ENCODE results near the gene KCNC1.

Gene KCNC1

GRCh38 chr11:17734418-17734911, at the start of gene KCNC1:
Gene KCNC1 (plus strand): TSS chr11:17734781. CDS start chr11:17736003, 1,222 bp downstream.
- DNase-seq (ENCODE audit: low read depth): no peak
- peak within 1 kb of the TSS; percentile 5 for H3K4me3 ChIP-seq (ENCODE audit: control insufficient read depth, low read depth, low read length)

GRCh38 chr11:17686231-17686980, 48.2 kb upstream of the KCNC1 start:
- H3K4me3 ChIP-seq (ENCODE audit: control insufficient read depth, low read depth, low read length): no peak overlapping the region
- no peak for DNase-seq (ENCODE audit: low read depth)
- no peak for TF ChIP-seq CTCF (IDR thresholded peaks at IDR 0.05; ENCODE audit: control insufficient read depth, insufficient read depth, low read depth, low read length, missing control alignments)

More at GRCh38 chr11:17734418-17734911, at the start of gene KCNC1:
- no peak for TF ChIP-seq CTCF (IDR thresholded peaks at IDR 0.05; ENCODE audit: control insufficient read depth, insufficient read depth, low read depth, low read length, missing control alignments)

- H3K4me3 ChIP-seq (ENCODE audit: control insufficient read depth, low read depth, low read length): no peak overlapping the region
- DNase-seq (ENCODE audit: low read depth): no peak
- no peak for TF ChIP-seq CTCF (IDR thresholded peaks at IDR 0.05; ENCODE audit: control insufficient read depth, insufficient read depth, low read depth, low read length, missing control alignments)
Observed at GRCh38 chr11:17687946-17688670, 46.5 kb upstream of the KCNC1 start.

- TF ChIP-seq CTCF (IDR thresholded peaks at IDR 0.05; ENCODE audit: control insufficient read depth, insufficient read depth, low read depth, low read length, missing control alignments): no peak
- no peak overlapping the region for H3K4me3 ChIP-seq (ENCODE audit: control insufficient read depth, low read depth, low read length)
- no peak for DNase-seq (ENCODE audit: low read depth)
Observed at GRCh38 chr11:17691550-17691949, 43.0 kb upstream of the KCNC1 start.

GRCh38 chr11:17691976-17692375, 42.6 kb upstream of the KCNC1 start:
- no peak for DNase-seq (ENCODE audit: low read depth)
- H3K4me3 ChIP-seq (ENCODE audit: control insufficient read depth, low read depth, low read length): no peak overlapping the region
- TF ChIP-seq CTCF (IDR thresholded peaks at IDR 0.05; ENCODE audit: control insufficient read depth, insufficient read depth, low read depth, low read length, missing control alignments): no peak

- no peak for DNase-seq (ENCODE audit: low read depth)
Observed at GRCh38 chr11:17692931-17693330, 41.6 kb upstream of the KCNC1 start.

More at GRCh38 chr11:17692931-17693330, 41.6 kb upstream of the KCNC1 start:
- no peak for TF ChIP-seq CTCF (IDR thresholded peaks at IDR 0.05; ENCODE audit: control insufficient read depth, insufficient read depth, low read depth, low read length, missing control alignments)
- H3K4me3 ChIP-seq (ENCODE audit: control insufficient read depth, low read depth, low read length): no peak overlapping the region

All from AG09309 (cell line).